ENCODE data around the gene CACNA1S.

- TF ChIP-seq CTCF (IDR thresholded peaks at IDR 0.05): no peak
- TF ChIP-seq POLR2A (IDR thresholded peaks at IDR 0.05): no peak
Observed at GRCh38 chr1:201022493-201022819, 89.8 kb downstream of the CACNA1S start.
